Endothelial cell of umbilical vein (primary cell): ENCODE measurements around the gene CELF5. TPM values are rescaled to one million over a fixed set of nuclear protein-coding genes. Genes with fewer than 3 reads are reported as not detected.

Experiments used
- BruUV-seq: library from RNA; stranded (reverse); fragments of 400-500 nt; replicated peaks from 2 replicates; lab custom pipeline; 2021; lab: Mats Ljungman, UMichigan
- CTCF ChIA-PET: fragments of 300-600, 350-600 bp; sonication (Branson Sonifier 250); formaldehyde crosslinking; loops from one replicate; lab custom pipeline; 2021; ENCODE audit warnings: antibody characterized with exemption, inconsistent platforms; lab: Charles Lee
- POLR2A ChIA-PET: fragments of 300-600, 350-600 bp; sonication (Branson Sonifier 250); formaldehyde crosslinking; loops from one replicate; lab custom pipeline; 2021; ENCODE audit warnings: antibody characterized with exemption, inconsistent platforms; lab: Charles Lee
- DNase-seq: peaks from one replicate; pipeline ENCODE4 v3.0.0-alpha.2; 2011; ENCODE audit warnings: low read depth, low spot score
- FAIRE-seq: peaks from 2 replicates; lab custom pipeline; 2011; peaks lifted over from hg19 to GRCh38; lab: Jason Lieb, UNC
- H2AFZ ChIP-seq: 2 replicates; pipeline ENCODE4 v1.6.0; 2012; ENCODE audit warnings: low read depth, low read length, control low read depth, inconsistent platforms
- H3K27ac ChIP-seq: 2 replicates; pipeline ENCODE4 v1.5.1; 2011; ENCODE audit warnings: low read depth, mild to moderate bottlenecking, control low read depth, low read length, moderate library complexity; ENCODE audit not compliant: insufficient read depth
- H3K27me3 ChIP-seq, 2 experiments: 2 replicates each; pipeline versions ENCODE4 v1.6.0 to v1.6.1; 2011; ENCODE audit warnings: low read length in 2 of 2, mixed read lengths in 1 of 2; ENCODE audit not compliant: control insufficient read depth in 2 of 2, insufficient read depth in 2 of 2
- H3K36me3 ChIP-seq, 2 experiments: 2 replicates in 1 of 2; 3 replicates in 1 of 2; pipeline ENCODE4 v1.5.1; 2011; ENCODE audit warnings: low read length in 2 of 2, mild to moderate bottlenecking in 1 of 2, moderate library complexity in 1 of 2; ENCODE audit not compliant: control insufficient read depth in 2 of 2, insufficient read depth in 2 of 2; ENCODE audit errors: extremely low read depth in 1 of 2
- H3K4me1 ChIP-seq: 3 replicates; pipeline ENCODE4 v1.5.1; 2011; ENCODE audit warnings: mild to moderate bottlenecking, low read length; ENCODE audit not compliant: control insufficient read depth, insufficient read depth; ENCODE audit errors: extremely low read depth
- H3K4me2 ChIP-seq: 2 replicates; pipeline ENCODE4 v1.6.1; 2011; ENCODE audit warnings: low read length, control low read depth, mixed read lengths; ENCODE audit not compliant: insufficient read depth
- H3K4me3 ChIP-seq, 3 experiments: fragments of 200-600 bp in 1 of 3; sonication (generic), shearing (Covaris generic) in 1 of 3; replicated peaks in 1 of 3; 2 replicates each; pipeline ENCODE4 v1.5.1; 2011 to 2016; ENCODE audit warnings: control low read depth in 3 of 3, low read length in 3 of 3, mild to moderate bottlenecking in 2 of 3, inconsistent platforms in 1 of 3, low read depth in 1 of 3, moderate library complexity in 1 of 3; ENCODE audit not compliant: insufficient read depth in 1 of 3
- H3K79me2 ChIP-seq: 2 replicates; pipeline ENCODE4 v1.6.0; 2012; ENCODE audit warnings: low read length, inconsistent platforms; ENCODE audit not compliant: control insufficient read depth, insufficient read depth
- H3K9ac ChIP-seq: replicated peaks from 2 replicates; pipeline ENCODE3; 2011; ENCODE audit warnings: low read length, control low read depth; ENCODE audit not compliant: insufficient read depth; ENCODE audit errors: extremely low read depth
- H3K9me1 ChIP-seq: replicated peaks from 3 replicates; pipeline ENCODE4 v1.6.0; 2011; ENCODE audit warnings: mild to moderate bottlenecking, low read length; ENCODE audit not compliant: control insufficient read depth, insufficient read depth; ENCODE audit errors: extremely low read depth
- H3K9me3 ChIP-seq: replicated peaks from 2 replicates; pipeline ENCODE4 v1.5.1; 2012; ENCODE audit warnings: low read length, inconsistent platforms; ENCODE audit not compliant: control insufficient read depth, insufficient read depth
- H4K20me1 ChIP-seq: replicated peaks from 2 replicates; pipeline ENCODE3; 2011; ENCODE audit warnings: mild to moderate bottlenecking, low read length; ENCODE audit not compliant: control insufficient read depth, insufficient read depth; ENCODE audit errors: extremely low read depth
- CTCF ChIP-seq, 2 donors: IDR thresholded peaks; 1 replicate in 1 of 2; 2 replicates in 1 of 2; pipeline ENCODE4 v1.5.1; 2011; ENCODE audit warnings: low read length in 2 of 2, mild to moderate bottlenecking in 2 of 2, moderate library complexity in 2 of 2, control low read depth in 1 of 2, inconsistent platforms in 1 of 2, low read depth in 1 of 2; ENCODE audit not compliant: insufficient read depth in 1 of 2; ENCODE audit errors: extremely low read depth in 1 of 2
- EZH2 ChIP-seq: IDR thresholded peaks from 2 replicates; pipeline ENCODE4 v1.6.1; 2012; ENCODE audit warnings: borderline replicate concordance, low read depth, mild to moderate bottlenecking, moderate library complexity, low read length, inconsistent platforms; ENCODE audit not compliant: severe bottlenecking
- FOS ChIP-seq: IDR thresholded peaks from 2 replicates; pipeline ENCODE4 v1.6.1; 2011; ENCODE audit warnings: mild to moderate bottlenecking, low read length, moderate library complexity, borderline replicate concordance; ENCODE audit not compliant: insufficient read depth
- GATA2 ChIP-seq: IDR thresholded peaks from 2 replicates; pipeline ENCODE4 v1.7.0; 2011; ENCODE audit warnings: low read depth, mild to moderate bottlenecking, moderate library complexity, mixed read lengths, low read length; ENCODE audit not compliant: insufficient read length, insufficient read depth
- JUN ChIP-seq: IDR thresholded peaks from 2 replicates; pipeline ENCODE4 v1.6.1; 2011; ENCODE audit warnings: borderline replicate concordance, low read depth; ENCODE audit not compliant: insufficient read length, insufficient read depth
- MAX ChIP-seq: IDR thresholded peaks from 2 replicates; pipeline ENCODE4 v1.6.1; 2011; ENCODE audit not compliant: insufficient read depth, insufficient read length
- MYC ChIP-seq: IDR thresholded peaks from one replicate; pipeline ENCODE4 v1.6.1; 2011; ENCODE audit warnings: mild to moderate bottlenecking, low read depth, low read length
- POLR2A ChIP-seq: IDR thresholded peaks from 2 replicates; pipeline ENCODE4 v1.6.1; 2012; ENCODE audit warnings: low read depth, mild to moderate bottlenecking, control low read depth, low read length
- POLR2AphosphoS5 ChIP-seq: IDR thresholded peaks from 2 replicates; pipeline ENCODE4 v1.6.1; 2012; ENCODE audit warnings: low read depth, mild to moderate bottlenecking, control low read depth, low read length, moderate library complexity; ENCODE audit not compliant: insufficient read depth
- dilution Hi-C: fragments of 300-500 bp; cut with MboI; formaldehyde crosslinking; loops from one replicate; pipeline ENCODE4 v1.15.0; 2019; ENCODE audit warnings: low sequenced_read_pairs; ENCODE audit not compliant: extremely low pct_ligation_motif_present
- intact Hi-C: fragments of 100-400 bp; cut with micrococcal nuclease; formaldehyde crosslinking; loops from one replicate; pipeline ENCODE4 v1.10.0; 2022
- polyA plus RNA-seq, 4 experiments: library from polyadenylated mRNA; depleted of rRNA in 3 of 4; stranded (reverse) in 3 of 4; unstranded in 1 of 4; fragments of >200 nt; gene quantifications; 2 replicates each; pipeline versions ENCODE4 v1.2.1 to v1.2.3, GENCODE V29; 2011 to 2012; ENCODE audit warnings: missing spikeins in 1 of 4
- total RNA-seq: library from RNA; stranded (reverse); gene quantifications from 2 replicates; pipeline ENCODE4 v1.2.3, GENCODE V29; 2021

Gene CELF5
- total and polyA plus RNA-seq, 2 donors (not counting 3 experiments of a cell fraction or from before 2014, with no cell fraction given): not detected

- POLR2A ChIA-PET: no interaction called here
- intact Hi-C loops: no loop called here
Measured at GRCh38 chr19:3175781-3176714, 48.4 kb upstream of the CELF5 start.

GRCh38 chr19:3176715-3177501 lies 47.6 kb upstream of the CELF5 start:
- no peak overlapping the region for H3K4me3 ChIP-seq
- H3K4me1 ChIP-seq: peaks cover 6% of the 10 kb centered on the region
- H3K9ac ChIP-seq: no peak overlapping the region
- intact Hi-C loops (no loop called here), dilution Hi-C loops (no loop called here)
- CTCF ChIA-PET: interaction anchor here (1.3 kb wide), 1 partner anchor 47 kb away, joined by 3 read pairs; no protein-coding TSS in a partner anchor
- TF ChIP-seq EZH2: no peak
- TF ChIP-seq POLR2A: no peak
- TF ChIP-seq POLR2AphosphoS5: no peak
- no peak for TF ChIP-seq MYC
- no peak for TF ChIP-seq GATA2
- no peak for TF ChIP-seq FOS
- TF ChIP-seq JUN: no peak
- no peak for TF ChIP-seq MAX
- TF ChIP-seq CTCF (IDR thresholded peaks at IDR 0.05; ENCODE audit: extremely low read depth in 1 of 2, insufficient read depth in 1 of 2, low read depth in 1 of 2, low read length in 2 of 2): no peak
- no peak overlapping the region for H2AFZ ChIP-seq
- no peak for DNase-seq
- no peaks in the 10 kb centered on the region for H3K36me3 ChIP-seq
- BruUV-seq: no TSS peak
- H3K27ac ChIP-seq: no peak overlapping the region
- POLR2A ChIA-PET: no interaction called here
- H3K9me3 ChIP-seq: no peaks in the 10 kb centered on the region
- H3K79me2 ChIP-seq: no peaks in the 10 kb centered on the region
- no peaks in the 10 kb centered on the region for H4K20me1 ChIP-seq
- no peak overlapping the region for H3K4me2 ChIP-seq
- no peaks in the 10 kb centered on the region for H3K9me1 ChIP-seq
- no peaks in the 10 kb centered on the region for H3K27me3 ChIP-seq
- FAIRE-seq: no peak

More at GRCh38 chr19:3175781-3176714, 48.4 kb upstream of the CELF5 start:
- no peaks in the 10 kb centered on the region for H3K79me2 ChIP-seq
- peaks cover 6% of the 10 kb centered on the region for H3K4me1 ChIP-seq
- H3K27ac ChIP-seq: no peak overlapping the region
- H2AFZ ChIP-seq: no peak overlapping the region
- no peak for FAIRE-seq
- H4K20me1 ChIP-seq: no peaks in the 10 kb centered on the region
- dilution Hi-C loops: no loop called here
- no peak for DNase-seq
- no peak overlapping the region for H3K9ac ChIP-seq
- H3K9me3 ChIP-seq: no peaks in the 10 kb centered on the region
- no peaks in the 10 kb centered on the region for H3K27me3 ChIP-seq
- TF ChIP-seq JUN (no peak), POLR2AphosphoS5 (no peak), MYC (no peak), EZH2 (no peak), GATA2 (no peak), POLR2A (no peak)
- no peaks in the 10 kb centered on the region for H3K36me3 ChIP-seq
- no peak overlapping the region for H3K4me3 ChIP-seq
- no peaks in the 10 kb centered on the region for H3K9me1 ChIP-seq
- BruUV-seq: no TSS peak
- CTCF ChIA-PET: interaction anchor here (0.9 to 1.3 kb wide), 2 partner anchors 47 to 72 kb away, joined by 3 read pairs; no protein-coding TSS in a partner anchor
- H3K4me2 ChIP-seq: no peak overlapping the region
